Measurements from ENCODE around the gene APLNR. TPM values are rescaled to one million over a fixed set of nuclear protein-coding genes. Genes with fewer than 3 reads are reported as not detected.

APLNR gene
- total RNA-seq, 1 donor from 2014 or later = 0.37 TPM

DNA sequence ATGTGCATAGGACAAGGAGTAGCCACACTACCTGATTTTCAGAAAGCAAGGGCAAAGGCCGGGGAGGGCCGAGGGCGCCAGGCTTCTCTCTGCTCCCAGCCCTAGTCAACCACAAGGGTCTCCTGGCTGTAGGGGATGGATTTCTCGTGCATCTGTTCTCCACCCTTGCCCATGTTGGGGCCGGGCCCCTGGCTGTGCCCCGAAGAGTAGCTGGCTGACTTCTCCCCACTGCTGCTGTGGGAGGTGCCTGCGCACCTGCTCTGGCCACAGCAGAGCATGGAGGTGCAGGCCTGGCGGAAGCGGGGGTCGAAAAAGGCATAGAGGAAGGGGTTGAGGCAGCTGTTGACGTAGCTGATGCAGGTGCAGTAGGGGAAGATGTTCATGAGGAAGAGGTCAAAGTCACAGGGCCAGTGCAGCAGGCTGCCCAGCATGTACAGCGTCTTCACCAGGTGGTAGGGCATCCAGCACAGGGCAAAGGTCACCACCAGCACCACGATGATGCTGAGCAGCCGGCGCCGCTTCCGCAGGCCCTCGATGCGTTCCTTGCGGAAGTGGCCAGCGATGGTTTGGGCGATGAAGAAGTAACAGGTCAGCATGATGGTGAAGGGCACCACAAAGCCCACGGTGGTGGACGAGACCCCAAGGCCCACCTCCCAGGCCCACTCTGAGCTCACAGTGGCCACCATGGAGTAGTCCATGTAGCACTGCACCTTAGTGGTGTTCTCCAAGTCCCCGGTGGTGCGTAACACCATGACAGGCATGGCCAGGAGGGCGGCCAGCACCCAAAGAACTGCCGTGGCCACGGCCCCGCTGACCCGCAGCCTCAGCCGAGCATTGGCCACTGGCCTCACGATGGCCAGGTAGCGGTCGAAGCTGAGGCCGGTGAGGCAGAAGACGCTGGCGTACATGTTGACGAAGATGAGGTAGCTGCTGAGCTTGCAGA is 1.0 kb downstream of the APLNR start:
- H3K9me3 Mint-ChIP-seq (ENCODE audit: unreplicated experiment) = peaks cover 12% of the 10 kb centered on the region
- no peak for DNase-seq
- H3K27me3 Mint-ChIP-seq (ENCODE audit: unreplicated experiment) = peaks cover 7% of the 10 kb centered on the region
- no peaks in the 10 kb centered on the region for H3K36me3 Mint-ChIP-seq (ENCODE audit: unreplicated experiment)
- H3K4me3 Mint-ChIP-seq (ENCODE audit: unreplicated experiment) = no peak overlapping the region
- H3K27ac Mint-ChIP-seq (ENCODE audit: unreplicated experiment) = no peak overlapping the region
- TF ChIP-seq CTCF (IDR thresholded peaks at IDR 0.05; ENCODE audit: partially characterized antibody, unreplicated experiment) = no peak
- peaks cover 29% of the 10 kb centered on the region for H3K4me1 Mint-ChIP-seq (ENCODE audit: low read depth, unreplicated experiment)

GRCh38 chr11:57233702-57234101 is 3.3 kb downstream of the APLNR start:
- H3K36me3 Mint-ChIP-seq (ENCODE audit: unreplicated experiment) = no peaks in the 10 kb centered on the region
- H3K9me3 Mint-ChIP-seq (ENCODE audit: unreplicated experiment) = peaks cover 10% of the 10 kb centered on the region
- H3K4me1 Mint-ChIP-seq (ENCODE audit: low read depth, unreplicated experiment) = peaks cover 21% of the 10 kb centered on the region
- no peak overlapping the region for H3K27ac Mint-ChIP-seq (ENCODE audit: unreplicated experiment)
- H3K27me3 Mint-ChIP-seq (ENCODE audit: unreplicated experiment) = peaks cover 4% of the 10 kb centered on the region
- DNase-seq = no peak
- no peak for TF ChIP-seq CTCF (IDR thresholded peaks at IDR 0.05; ENCODE audit: partially characterized antibody, unreplicated experiment)
- H3K4me3 Mint-ChIP-seq (ENCODE audit: unreplicated experiment) = no peak overlapping the region

DNA sequence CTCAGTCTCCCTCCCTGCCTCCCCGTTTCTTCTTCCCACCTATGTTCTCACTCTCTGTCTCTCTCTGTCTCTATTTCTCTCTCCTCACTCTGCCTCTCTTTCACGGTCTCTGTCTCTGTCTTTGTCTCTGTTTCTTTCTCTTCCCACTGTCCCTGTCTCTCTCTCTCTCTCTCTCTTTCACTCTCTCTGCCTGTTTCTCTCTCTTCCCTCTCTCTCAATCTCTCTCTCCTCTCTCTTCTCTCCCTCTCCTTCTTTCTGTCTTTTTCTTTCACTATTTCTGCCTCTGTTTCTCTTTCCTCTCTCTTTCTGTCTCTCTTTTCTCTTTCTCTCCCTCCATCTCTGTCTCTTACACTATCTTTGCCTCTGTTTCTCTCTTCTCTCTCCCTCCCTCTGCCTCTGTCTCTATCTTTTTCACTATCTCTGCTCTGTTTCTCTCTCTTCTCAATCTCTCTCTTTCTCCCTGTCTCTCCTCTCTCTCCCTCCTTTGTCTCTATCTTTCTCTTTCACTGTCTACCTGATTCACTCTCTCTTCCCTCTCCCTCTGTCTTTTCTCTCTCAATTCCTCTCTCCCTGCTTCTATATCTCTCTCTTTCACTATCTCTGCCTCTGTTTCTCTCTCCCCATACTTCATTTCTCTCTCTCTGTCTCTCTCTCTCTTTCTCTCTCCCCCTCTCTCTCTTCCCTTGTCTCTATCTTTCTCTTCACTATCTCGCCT is 5.4 kb downstream of the APLNR start:
- Mint-ChIP-seq H3K36me3 (ENCODE audit: unreplicated experiment) (no peaks in the 10 kb centered on the region), H3K27ac (ENCODE audit: unreplicated experiment) (peak overlapping the region; percentile 45), H3K4me3 (ENCODE audit: unreplicated experiment) (peak overlapping the region; percentile 7), H3K4me1 (ENCODE audit: low read depth, unreplicated experiment) (peaks cover 22% of the 10 kb centered on the region), H3K9me3 (ENCODE audit: unreplicated experiment) (peaks cover 10% of the 10 kb centered on the region), H3K27me3 (ENCODE audit: unreplicated experiment) (no peaks in the 10 kb centered on the region)
- no peak for DNase-seq
- TF ChIP-seq CTCF (IDR thresholded peaks at IDR 0.05; ENCODE audit: partially characterized antibody, unreplicated experiment) = no peak

GRCh38 chr11:57230791-57231538 is 6.1 kb downstream of the APLNR start:
- Mint-ChIP-seq H3K27ac (ENCODE audit: unreplicated experiment) (peak overlapping the region; percentile 69), H3K27me3 (ENCODE audit: unreplicated experiment) (no peaks in the 10 kb centered on the region), H3K9me3 (ENCODE audit: unreplicated experiment) (peaks cover 10% of the 10 kb centered on the region), H3K4me1 (ENCODE audit: low read depth, unreplicated experiment) (peaks cover 22% of the 10 kb centered on the region), H3K36me3 (ENCODE audit: unreplicated experiment) (no peaks in the 10 kb centered on the region), H3K4me3 (ENCODE audit: unreplicated experiment) (peak overlapping the region; percentile 27)
- DNase-seq = no peak
- no peak for TF ChIP-seq CTCF (IDR thresholded peaks at IDR 0.05; ENCODE audit: partially characterized antibody, unreplicated experiment)
